ENCODE data around the gene SAC3D1. TPM values are rescaled to one million over a fixed set of nuclear protein-coding genes. Genes with fewer than 3 reads are reported as not detected.
A peak's percentile ranks its signal among the peaks of the same experiment; 100 is the strongest.

Gene SAC3D1
- total and polyA plus RNA-seq, 2 of the 8 experiments (the other 6 are each of a cell fraction or from before 2014, with no cell fraction given): 19.4 to 25.8 TPM

GRCh38 chr11:65016705-65017104 lies 24.3 kb upstream of the SAC3D1 start:
- FAIRE-seq (no peak), DNase-seq (ENCODE audit: low read depth in 1 of 2, low spot score in 2 of 2) (no peak)
- no peak overlapping the region for H3K4ac ChIP-seq (replicated peaks; ENCODE audit: insufficient read length, low read depth, low read length)
- H3K9me3 ChIP-seq (ENCODE audit: insufficient read depth in 2 of 2, low read depth in 1 of 2, low read length in 1 of 2): no peaks in the 10 kb centered on the region
- H3K18ac ChIP-seq (ENCODE audit: extremely low read depth, low read length): no peak overlapping the region
- no peak overlapping the region for H3K14ac ChIP-seq (ENCODE audit: insufficient read length)
- H3K4me2 ChIP-seq (ENCODE audit: insufficient read depth in 1 of 2, low read depth in 2 of 2, low read length in 2 of 2): no peak overlapping the region
- no peak overlapping the region for H3K9ac ChIP-seq (replicated peaks in 1 of 4; ENCODE audit: extremely low read depth in 1 of 4, low read depth in 3 of 4, low read length in 3 of 4)
- H3K56ac ChIP-seq (replicated peaks; ENCODE audit: insufficient read length, low read depth, low read length): no peak overlapping the region
- no peak overlapping the region for H3K4me3 ChIP-seq (ENCODE audit: extremely low read depth in 1 of 4, insufficient read depth in 2 of 4, low read depth in 3 of 4, low read length in 4 of 4)
- no peaks in the 10 kb centered on the region for H3K79me1 ChIP-seq (ENCODE audit: low read depth, low read length)
- H4K91ac ChIP-seq (replicated peaks; ENCODE audit: insufficient read length, low read length): no peak overlapping the region
- H3K27ac ChIP-seq (ENCODE audit: low read depth, low read length): no peak overlapping the region
- H4K5ac ChIP-seq (ENCODE audit: insufficient read length, low read depth, low read length): peak overlapping the region; percentile 7
- no peak overlapping the region for H2BK5ac ChIP-seq (ENCODE audit: low read depth, low read length)
- peak overlapping the region; percentile 3; the same call in 1 of the 2 replicates for H4K8ac ChIP-seq (ENCODE audit: extremely low read depth, insufficient read depth, low read length)
- H3K23me2 ChIP-seq (ENCODE audit: low read depth, low read length): peaks cover 2% of the 10 kb centered on the region; the same call in 1 of the 2 replicates
- ChIA-PET CTCF (ENCODE audit: partially characterized antibody) (interaction anchor here (0.8 to 2.0 kb wide), 8 partner anchors 13 to 171 kb away, joined by 3 to 4 read pairs (median 3); partner anchors contain the start of gene BATF2), POLR2A (ENCODE audit: partially characterized antibody) (interaction anchor here (1.2 to 1.5 kb wide), 2 partner anchors 66 to 141 kb away, joined by 3 to 4 read pairs; no protein-coding TSS in a partner anchor)
- peaks cover 3 to 26% (median 15%) of the 10 kb centered on the region in 4 experiments; a peak in 6 of 8 replicates for H3K36me3 ChIP-seq (ENCODE audit: control insufficient read depth in 2 of 4, insufficient read depth in 4 of 4, low read length in 3 of 4)
- H2BK120ac ChIP-seq (replicated peaks; ENCODE audit: low read depth, low read length): no peak overlapping the region
- 92% methylated on average over 4 of the region's 4 CpGs; no CpG with 5 or more reads in 1 of the 2 experiments for WGBS, 2 experiments (ENCODE audit: extremely low coverage in 1 of 2, insufficient coverage in 1 of 2, insufficient read length in 1 of 2, insufficient replicate concordance in 2 of 2, low coverage in 1 of 2, low lambda C conversion rate in 2 of 2, missing lambda C conversion rate in 1 of 2)
- peak overlapping the region; percentile 12; the same call in 1 of the 2 replicates for H2BK12ac ChIP-seq (ENCODE audit: low read depth, low read length)
- peaks cover 3 to 6% of the 10 kb centered on the region in 2 experiments for H4K20me1 ChIP-seq (replicated peaks in 1 of 2; ENCODE audit: control insufficient read depth in 1 of 2, insufficient read depth in 2 of 2, low read length in 2 of 2)
- no peaks in the 10 kb centered on the region for H3K27me3 ChIP-seq (replicated peaks in 1 of 4; ENCODE audit: control insufficient read depth in 3 of 4, extremely low read depth in 1 of 4, insufficient read depth in 3 of 4, low read length in 3 of 4)
- H3K4me1 ChIP-seq (replicated peaks in 1 of 4; ENCODE audit: control insufficient read depth in 3 of 4, insufficient read depth in 4 of 4, low read length in 3 of 4): peaks cover 0 to 7% (median under 1%) of the 10 kb centered on the region in 4 experiments; a peak in 4 of 7 replicates
- no peak overlapping the region for H2BK15ac ChIP-seq (ENCODE audit: low read length)
- no peak overlapping the region for H2AK5ac ChIP-seq (ENCODE audit: low read depth, low read length)
- H2BK20ac ChIP-seq (ENCODE audit: low read length): no peak overlapping the region
- H2AFZ ChIP-seq (ENCODE audit: low read length): no peak overlapping the region
- H3K23ac ChIP-seq (ENCODE audit: insufficient read length): no peak overlapping the region
- H3K79me2 ChIP-seq (ENCODE audit: control insufficient read depth in 1 of 2, insufficient read depth in 2 of 2, low read length in 2 of 2): peaks cover 0 to 10% of the 10 kb centered on the region in 2 experiments; a peak in 1 of 4 replicates
- TF ChIP-seq EZH2 (IDR thresholded peaks at IDR 0.05; ENCODE audit: low read depth, low read length, severe bottlenecking) (no peak), FOSL1 (IDR thresholded peaks at IDR 0.05; ENCODE audit: insufficient read depth, low read depth, low read length) (no peak), SP4 (IDR thresholded peaks at IDR 0.05; ENCODE audit: low read length) (no peak), JUND (IDR thresholded peaks at IDR 0.05; ENCODE audit: low read length) (no peak), KDM1A (IDR thresholded peaks at IDR 0.05; ENCODE audit: borderline replicate concordance, low read length) (no peak), PHF8 (conservative IDR thresholded peaks at IDR 0.05; ENCODE audit: low read depth, low read length) (no peak), CTCF (IDR thresholded peaks at IDR 0.05; ENCODE audit: control extremely low read depth in 1 of 3, insufficient read depth in 1 of 3, low read depth in 1 of 3, low read length in 3 of 3) (peak; percentile 34 to 48 (median 35); a peak in 3 of 4 replicates), GABPA (IDR thresholded peaks at IDR 0.05; ENCODE audit: borderline replicate concordance, insufficient read depth, low read length) (no peak), NRF1 (IDR thresholded peaks at IDR 0.05; ENCODE audit: low read depth, low read length) (no peak), MAFK (IDR thresholded peaks at IDR 0.05; ENCODE audit: low read depth, low read length) (no peak), SUZ12 (IDR thresholded peaks at IDR 0.05; ENCODE audit: low read length) (no peak)
